ENCODE results near the gene RYK.

The RYK gene

DNA sequence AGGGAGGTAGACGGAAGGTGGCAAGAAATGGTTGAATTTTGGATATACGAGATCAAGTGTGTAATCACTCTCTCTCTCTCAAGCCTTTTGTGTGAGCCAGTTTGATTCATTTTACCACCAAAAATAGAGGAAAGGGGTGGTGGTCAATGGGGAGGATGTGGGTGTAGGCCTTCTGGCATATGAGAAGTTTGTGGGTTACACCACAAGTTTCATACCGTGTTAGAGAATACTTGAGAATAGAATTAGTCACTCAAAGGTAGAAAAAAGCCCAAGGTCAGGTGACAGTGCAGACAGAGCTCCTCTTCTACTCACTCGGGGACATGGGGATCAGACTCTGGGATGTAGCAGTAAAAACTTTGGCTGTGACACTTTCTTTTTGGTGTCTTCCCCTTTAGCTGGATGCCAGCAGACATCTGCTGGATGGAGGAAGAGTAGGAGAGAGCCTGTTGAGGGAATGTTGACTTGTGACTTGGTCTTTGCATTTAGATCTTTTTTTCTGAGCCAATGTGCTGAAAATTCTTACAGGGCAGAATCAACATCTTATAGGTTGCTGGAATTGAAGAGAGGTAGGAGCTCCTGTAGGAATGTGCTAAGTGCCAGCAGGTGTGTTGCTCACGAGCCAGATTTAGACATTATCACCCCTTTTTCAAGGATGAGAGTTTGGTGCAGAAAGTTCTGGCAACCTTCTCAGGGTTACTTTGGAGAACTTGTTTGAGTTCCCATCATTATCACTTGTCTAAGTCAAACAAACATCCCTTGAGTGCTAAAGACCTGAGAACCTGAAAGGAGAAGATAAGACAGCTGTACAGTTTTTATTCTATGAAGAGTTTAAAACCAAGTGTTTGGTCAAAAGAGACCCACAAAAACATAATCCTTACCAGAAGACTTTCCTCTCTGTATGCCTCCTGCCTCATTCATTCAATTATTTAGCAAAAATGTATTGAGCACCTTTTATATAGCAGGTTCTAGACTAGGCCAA lies 43.9 kb upstream of the RYK start:
- no peak overlapping the region for H3K4me3 ChIP-seq (replicated peaks in 1 of 2; ENCODE audit: low read depth in 2 of 2, low read length in 2 of 2)
- TF ChIP-seq, protein P1, sequence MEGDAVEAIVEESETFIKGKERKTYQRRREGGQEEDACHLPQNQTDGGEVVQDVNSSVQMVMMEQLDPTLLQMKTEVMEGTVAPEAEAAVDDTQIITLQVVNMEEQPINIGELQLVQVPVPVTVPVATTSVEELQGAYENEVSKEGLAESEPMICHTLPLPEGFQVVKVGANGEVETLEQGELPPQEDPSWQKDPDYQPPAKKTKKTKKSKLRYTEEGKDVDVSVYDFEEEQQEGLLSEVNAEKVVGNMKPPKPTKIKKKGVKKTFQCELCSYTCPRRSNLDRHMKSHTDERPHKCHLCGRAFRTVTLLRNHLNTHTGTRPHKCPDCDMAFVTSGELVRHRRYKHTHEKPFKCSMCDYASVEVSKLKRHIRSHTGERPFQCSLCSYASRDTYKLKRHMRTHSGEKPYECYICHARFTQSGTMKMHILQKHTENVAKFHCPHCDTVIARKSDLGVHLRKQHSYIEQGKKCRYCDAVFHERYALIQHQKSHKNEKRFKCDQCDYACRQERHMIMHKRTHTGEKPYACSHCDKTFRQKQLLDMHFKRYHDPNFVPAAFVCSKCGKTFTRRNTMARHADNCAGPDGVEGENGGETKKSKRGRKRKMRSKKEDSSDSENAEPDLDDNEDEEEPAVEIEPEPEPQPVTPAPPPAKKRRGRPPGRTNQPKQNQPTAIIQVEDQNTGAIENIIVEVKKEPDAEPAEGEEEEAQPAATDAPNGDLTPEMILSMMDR (IDR thresholded peaks at IDR 0.05; ENCODE audit: low read depth, low read length) = no peak
- DNase-seq (ENCODE audit: low read depth in 2 of 2) = no peak

DNA sequence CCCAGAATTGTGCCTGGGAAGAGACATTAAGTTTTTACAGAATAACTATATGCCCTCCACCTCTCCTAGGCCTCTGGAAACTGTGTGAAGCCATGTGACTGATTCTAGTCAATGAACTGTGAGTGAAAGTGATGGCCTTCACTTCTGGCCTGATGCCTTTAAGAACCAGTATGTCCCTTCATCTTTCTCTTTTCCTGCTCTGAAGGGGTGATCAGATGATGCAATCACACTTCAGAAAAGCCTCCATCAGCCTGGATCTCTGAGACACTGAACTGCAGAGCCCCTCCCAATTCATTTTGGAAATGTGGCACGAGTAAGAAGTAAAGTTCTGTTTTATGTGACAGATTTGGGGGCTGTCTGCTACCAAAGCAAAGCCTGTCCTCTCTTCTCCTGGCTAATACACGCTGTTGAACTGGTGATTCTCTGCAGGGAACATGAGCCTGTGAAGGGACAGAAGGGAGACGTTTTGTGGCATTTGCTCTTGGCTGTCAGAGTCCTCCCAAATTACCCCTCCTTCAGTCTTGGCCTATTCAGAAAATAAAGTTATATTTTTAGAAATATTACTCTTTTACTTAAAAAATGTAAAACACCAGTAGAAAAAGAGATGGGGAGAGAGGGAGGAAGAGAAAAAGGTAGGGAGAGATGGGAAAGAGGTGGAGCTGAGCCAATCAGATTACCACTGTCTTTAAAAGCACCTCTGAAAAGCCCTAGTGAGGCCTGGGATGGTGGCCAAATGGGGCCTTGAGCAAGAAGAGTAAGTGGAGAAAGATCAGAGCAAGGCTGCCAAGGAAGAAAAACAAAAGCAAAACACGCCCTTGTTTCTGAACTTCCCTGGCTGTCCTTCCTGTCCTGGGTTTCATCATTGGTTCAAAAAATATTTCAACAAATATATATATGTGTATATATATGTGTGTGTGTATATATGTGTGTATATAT lies 40.9 kb upstream of the RYK start:
- peak; percentile 90 to 92 for DNase-seq (ENCODE audit: low read depth in 2 of 2)
- TF ChIP-seq, protein P1 (IDR thresholded peaks at IDR 0.05; ENCODE audit: low read depth, low read length) = no peak
- no peak overlapping the region for H3K4me3 ChIP-seq (replicated peaks in 1 of 2; ENCODE audit: low read depth in 2 of 2, low read length in 2 of 2)

DNA sequence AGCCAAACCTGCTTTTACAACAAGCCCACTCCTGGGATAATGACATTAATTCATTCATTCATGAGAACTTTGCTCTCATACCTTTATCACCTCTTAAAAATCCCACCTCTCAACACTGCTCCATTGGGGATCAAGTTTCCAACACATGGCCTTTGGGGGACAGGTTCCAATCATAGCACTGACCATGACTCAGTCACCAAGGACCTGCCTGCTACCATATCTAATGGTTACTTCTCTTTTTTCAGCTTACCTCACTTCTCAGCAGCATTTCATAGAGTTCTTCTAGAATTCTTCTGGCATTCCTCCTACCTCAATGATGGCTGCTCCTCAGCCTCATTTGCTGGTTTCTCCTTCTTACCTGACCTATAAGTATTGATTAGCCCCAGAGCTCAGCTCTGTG lies 36.9 kb upstream of the RYK start:
- H3K4me3 ChIP-seq (replicated peaks in 1 of 2; ENCODE audit: low read depth in 2 of 2, low read length in 2 of 2) = no peak overlapping the region
- TF ChIP-seq, protein P1 (IDR thresholded peaks at IDR 0.05; ENCODE audit: low read depth, low read length) = no peak
- no peak for DNase-seq (ENCODE audit: low read depth in 2 of 2)

DNA sequence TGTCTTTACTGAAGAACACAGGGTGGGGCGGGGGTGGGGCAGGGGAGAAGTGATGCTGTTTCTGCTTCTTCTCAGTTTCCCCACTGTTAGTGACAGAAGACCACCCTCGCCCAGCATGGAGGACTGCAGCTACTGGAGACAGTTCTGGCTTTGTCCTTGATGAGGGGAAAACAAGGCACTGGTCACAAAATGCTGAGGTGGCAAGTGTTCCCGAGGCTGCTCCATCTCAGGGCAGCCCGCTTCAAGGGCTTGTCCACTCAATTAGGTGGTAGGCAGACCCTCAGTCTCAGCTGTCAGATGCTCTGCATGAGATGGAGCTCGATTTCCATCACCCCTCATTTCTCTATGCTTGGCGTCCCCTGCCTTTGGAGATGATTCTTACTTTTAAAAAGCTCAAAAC lies 33.8 kb upstream of the RYK start:
- TF ChIP-seq, protein P1 (IDR thresholded peaks at IDR 0.05; ENCODE audit: low read depth, low read length) = no peak
- H3K4me3 ChIP-seq (replicated peaks in 1 of 2; ENCODE audit: low read depth in 2 of 2, low read length in 2 of 2) = no peak overlapping the region
- DNase-seq (ENCODE audit: low read depth in 2 of 2) = no peak

DNA sequence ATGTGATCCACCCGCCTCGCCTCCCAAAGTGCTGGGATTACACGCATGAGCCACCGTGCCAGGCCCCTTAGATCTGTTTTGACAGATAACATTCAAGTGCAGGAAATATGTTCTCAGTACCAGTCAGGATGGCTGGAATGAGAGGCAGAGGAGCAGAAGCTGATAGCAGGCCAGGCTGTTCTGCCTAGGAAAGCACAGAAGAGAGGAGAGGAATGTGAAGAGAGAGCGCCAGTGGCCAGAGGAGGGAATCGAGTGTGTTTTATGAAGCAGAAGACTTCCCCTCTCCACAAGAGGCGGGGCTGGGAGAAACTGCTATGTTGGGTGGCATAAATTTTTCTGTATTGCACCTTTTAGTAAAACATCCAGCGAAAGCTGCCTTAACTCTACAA lies 32.0 kb upstream of the RYK start:
- no peak overlapping the region for H3K4me3 ChIP-seq (replicated peaks in 1 of 2; ENCODE audit: low read depth in 2 of 2, low read length in 2 of 2)
- TF ChIP-seq, protein P1 (IDR thresholded peaks at IDR 0.05; ENCODE audit: low read depth, low read length) = no peak
- no peak for DNase-seq (ENCODE audit: low read depth in 2 of 2)

DNA sequence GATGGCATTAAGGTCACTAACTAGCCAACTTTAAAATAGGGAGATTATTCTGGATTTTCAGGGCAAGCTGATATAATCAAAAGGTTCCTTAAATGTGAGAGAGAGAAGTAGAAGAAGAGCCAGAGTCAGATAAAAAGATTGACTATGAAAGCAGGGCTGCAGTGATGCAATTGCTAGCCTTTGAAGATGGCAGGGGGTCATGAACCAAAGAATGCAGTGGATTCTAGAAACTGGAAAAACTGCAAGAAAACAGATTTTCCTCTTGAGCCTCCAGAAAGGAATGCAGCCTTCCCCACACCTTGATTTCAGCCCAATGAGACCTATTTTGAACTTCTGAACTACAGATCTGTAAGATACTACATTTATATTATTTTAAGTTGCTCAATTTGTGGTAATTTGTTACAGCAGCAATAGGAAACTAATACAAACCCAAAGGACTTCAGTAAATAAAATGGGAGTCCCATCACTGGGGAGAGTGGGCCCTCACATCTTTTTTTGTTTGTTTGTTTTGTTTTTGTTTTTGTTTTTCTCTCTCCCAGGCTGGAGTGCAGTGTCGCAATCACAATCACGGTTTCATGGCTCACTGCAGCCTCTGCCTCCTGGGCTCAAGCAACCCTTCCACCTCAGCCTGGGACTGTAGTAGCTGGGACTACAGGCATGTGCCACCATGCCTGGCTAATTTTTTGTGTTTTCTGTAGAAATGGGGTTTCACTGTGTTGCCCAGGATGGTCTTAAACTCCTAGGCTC lies 31.4 kb upstream of the RYK start:
- TF ChIP-seq, protein P1 (IDR thresholded peaks at IDR 0.05; ENCODE audit: low read depth, low read length) = no peak
- no peak overlapping the region for H3K4me3 ChIP-seq (replicated peaks in 1 of 2; ENCODE audit: low read depth in 2 of 2, low read length in 2 of 2)
- no peak for DNase-seq (ENCODE audit: low read depth in 2 of 2)
